Stimulated activated CD4-positive, alpha-beta T cell treated with anti-CD3 and anti-CD28 coated beads, Interleukin-12 subunit alpha, Interleukin-12 subunit beta, amount 100 ng/mL, for 48 hours (primary cell): ENCODE data around the gene ARL8A.
"Not testable (repeated sequence)": the region's sequence is repeated elsewhere in the genome, so short reads cannot be mapped to it uniquely, and the experiment has no call there.

Experiments used
- DNase-seq, 3 donors: peaks; one replicate each; pipeline ENCODE4 v3.0.0-alpha.2; 2020; ENCODE audit warnings: low read depth in 2 of 3, low spot score in 1 of 3

ARL8A gene

GRCh38 chr1:202159534-202160371, 15.2 kb upstream of the ARL8A start:
- DNase-seq = peak in 2 of 3 donors; percentile 56 to 61

- no peak for DNase-seq
Measured at GRCh38 chr1:202158810-202159533, 14.4 kb upstream of the ARL8A start.

- no peak for DNase-seq
Measured at GRCh38 chr1:202157945-202158344, 13.4 kb upstream of the ARL8A start.

- DNase-seq = no peak
Measured at GRCh38 chr1:202156590-202156989, 12.1 kb upstream of the ARL8A start.

- DNase-seq = no peak
Measured at GRCh38 chr1:202155478-202156021, 11.0 kb upstream of the ARL8A start.

GRCh38 chr1:202154766-202155477, 10.4 kb upstream of the ARL8A start:
- DNase-seq = peak in 1 of 3 donors; percentile 38

GRCh38 chr1:202154148-202154765, 9.7 kb upstream of the ARL8A start:
- DNase-seq = no peak

GRCh38 chr1:202153284-202153683, 8.7 kb upstream of the ARL8A start:
- DNase-seq = no peak

- no peak for DNase-seq
Measured at GRCh38 chr1:202152399-202152798, 7.9 kb upstream of the ARL8A start.

GRCh38 chr1:202151045-202151444, 6.5 kb upstream of the ARL8A start:
- DNase-seq = no peak

GRCh38 chr1:202150602-202151001, 6.1 kb upstream of the ARL8A start:
- DNase-seq = no peak

- DNase-seq = no peak
Measured at GRCh38 chr1:202150187-202150586, 5.7 kb upstream of the ARL8A start.

- no peak for DNase-seq
Measured at GRCh38 chr1:202149566-202149965, 5.0 kb upstream of the ARL8A start.

- DNase-seq = no peak
Measured at GRCh38 chr1:202148391-202148790, 3.9 kb upstream of the ARL8A start.

GRCh38 chr1:202146993-202147392, 2.5 kb upstream of the ARL8A start:
- DNase-seq = no peak

- no peak for DNase-seq
Measured at GRCh38 chr1:202146279-202146678, 1.7 kb upstream of the ARL8A start.

GRCh38 chr1:202145744-202146140, 1.2 kb upstream of the ARL8A start:
- DNase-seq = not testable (repeated sequence)

- peak in 1 of 3 donors; percentile 29 for DNase-seq
Measured at GRCh38 chr1:202145068-202145743, 669 bp upstream of the ARL8A start.

- no peak for DNase-seq
Measured at GRCh38 chr1:202143768-202144401, 652 bp downstream of the ARL8A start.
